Breast epithelium (tissue), 3 donors: ENCODE measurements around the gene SERHL2.

Experiments
- POLR2A ChIP-seq: fragments of 450-650 bp; IDR thresholded peaks from one replicate; pipeline ENCODE4 v1.6.1; 2016; ENCODE audit warnings: antibody characterized with exemption, mild to moderate bottlenecking, moderate library complexity
- TF ChIP-seq, protein P1 (sequence below), 3 donors: fragments of 450-650 bp; IDR thresholded peaks; one replicate each; pipeline ENCODE4 v1.5.1; 2016 to 2017; ENCODE audit warnings: antibody characterized with exemption in 3 of 3, mild to moderate bottlenecking in 3 of 3, moderate library complexity in 3 of 3

GRCh38 chr22:42562279-42562678 is 8.5 kb downstream of the SERHL2 start:
- TF ChIP-seq, protein P1, sequence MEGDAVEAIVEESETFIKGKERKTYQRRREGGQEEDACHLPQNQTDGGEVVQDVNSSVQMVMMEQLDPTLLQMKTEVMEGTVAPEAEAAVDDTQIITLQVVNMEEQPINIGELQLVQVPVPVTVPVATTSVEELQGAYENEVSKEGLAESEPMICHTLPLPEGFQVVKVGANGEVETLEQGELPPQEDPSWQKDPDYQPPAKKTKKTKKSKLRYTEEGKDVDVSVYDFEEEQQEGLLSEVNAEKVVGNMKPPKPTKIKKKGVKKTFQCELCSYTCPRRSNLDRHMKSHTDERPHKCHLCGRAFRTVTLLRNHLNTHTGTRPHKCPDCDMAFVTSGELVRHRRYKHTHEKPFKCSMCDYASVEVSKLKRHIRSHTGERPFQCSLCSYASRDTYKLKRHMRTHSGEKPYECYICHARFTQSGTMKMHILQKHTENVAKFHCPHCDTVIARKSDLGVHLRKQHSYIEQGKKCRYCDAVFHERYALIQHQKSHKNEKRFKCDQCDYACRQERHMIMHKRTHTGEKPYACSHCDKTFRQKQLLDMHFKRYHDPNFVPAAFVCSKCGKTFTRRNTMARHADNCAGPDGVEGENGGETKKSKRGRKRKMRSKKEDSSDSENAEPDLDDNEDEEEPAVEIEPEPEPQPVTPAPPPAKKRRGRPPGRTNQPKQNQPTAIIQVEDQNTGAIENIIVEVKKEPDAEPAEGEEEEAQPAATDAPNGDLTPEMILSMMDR (IDR thresholded peaks at IDR 0.05): no peak
- no peak for TF ChIP-seq POLR2A
